Esophagus (tissue), 2 donors: ENCODE data around the gene DPP9. TPM values are rescaled to one million over a fixed set of nuclear protein-coding genes. Genes with fewer than 3 reads are reported as not detected.
A peak's percentile ranks its signal among the peaks of the same experiment; 100 is the strongest.

Experiments
- H3K27ac ChIP-seq, 2 donors: one replicate each; pipeline ENCODE4 v1.5.1; 2013; ENCODE audit warnings: low read depth in 2 of 2, mild to moderate bottlenecking in 2 of 2, inconsistent platforms in 1 of 2, low read length in 1 of 2, moderate library complexity in 1 of 2
- H3K27me3 ChIP-seq, 2 donors: one replicate each; pipeline ENCODE4 v1.6.1; 2013; ENCODE audit warnings: low read length in 2 of 2, control low read depth in 1 of 2, mild to moderate bottlenecking in 1 of 2; ENCODE audit not compliant: insufficient read depth in 2 of 2, control insufficient read depth in 1 of 2
- H3K36me3 ChIP-seq, 2 donors: one replicate each; pipeline ENCODE4 v1.6.1; 2013; ENCODE audit warnings: low read length in 1 of 2; ENCODE audit not compliant: control insufficient read depth in 2 of 2, insufficient read depth in 2 of 2
- H3K4me1 ChIP-seq, 2 donors: one replicate each; pipeline ENCODE4 v1.6.1; 2013; ENCODE audit warnings: low read length in 1 of 2; ENCODE audit not compliant: control insufficient read depth in 2 of 2, insufficient read depth in 2 of 2
- H3K4me3 ChIP-seq, 2 donors: one replicate each; pipeline ENCODE4 v1.5.1; 2013; ENCODE audit warnings: low read length in 2 of 2, mild to moderate bottlenecking in 2 of 2, low read depth in 1 of 2, moderate library complexity in 1 of 2
- H3K9me3 ChIP-seq, 2 donors: one replicate each; pipeline ENCODE4 v1.6.1; 2013; ENCODE audit warnings: mild to moderate bottlenecking in 2 of 2, low read depth in 1 of 2, low read length in 1 of 2, moderate library complexity in 1 of 2; ENCODE audit not compliant: control insufficient read depth in 2 of 2, insufficient read depth in 1 of 2
- WGBS, 2 donors: extraction: QIAGEN DNeasy Blood & Tissue Kit; methylation state at CpG; one replicate each; pipeline ENCODE4 v1.1.7; 2013; 5-methylcytosine and 5-hydroxymethylcytosine counted together
- polyA plus RNA-seq, 2 donors: library from polyadenylated mRNA; stranded (reverse); fragments of 200-250 nt; gene quantifications; one replicate each; pipeline ENCODE4 v1.2.3, GENCODE V29; 2013
- donor health status: healthy with polysubstance abuse.
- donor health status: Bipolar disorder and iron deficiency.

Gene DPP9
- polyA plus RNA-seq, 2 donors, result 24.3 to 29.2 TPM

DNA sequence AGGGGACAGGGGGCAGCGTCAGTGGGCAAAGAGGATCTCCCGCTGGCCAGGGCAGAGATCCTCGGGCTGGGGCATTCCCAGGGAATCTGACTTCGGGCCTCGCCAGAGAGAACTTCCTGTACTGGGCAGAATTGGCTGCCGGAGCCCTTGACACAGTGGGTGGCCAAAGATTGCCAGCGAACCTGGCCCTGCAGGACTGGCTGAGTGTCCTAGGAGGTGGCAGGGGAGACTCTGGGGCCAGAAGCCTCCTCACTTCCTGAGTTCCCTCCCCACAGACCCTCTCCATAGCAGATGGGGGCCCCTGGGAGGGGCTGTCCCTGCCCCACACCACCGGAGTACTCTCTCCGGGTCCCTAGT lies 19.3 kb downstream of the DPP9 start:
- no peak overlapping the region for H3K4me3 ChIP-seq
- no peaks in the 10 kb centered on the region for H3K27me3 ChIP-seq
- no peak overlapping the region for H3K27ac ChIP-seq
- 92 to 93% methylated on average over 9 of the region's 9 CpGs for WGBS, 2 donors
- peaks cover 24 to 49% of the 10 kb centered on the region in 2 donors for H3K36me3 ChIP-seq
- H3K9me3 ChIP-seq, result peaks cover 0 to 3% of the 10 kb centered on the region in 2 donors
- peaks cover 0 to 2% of the 10 kb centered on the region in 2 donors for H3K4me1 ChIP-seq

DNA sequence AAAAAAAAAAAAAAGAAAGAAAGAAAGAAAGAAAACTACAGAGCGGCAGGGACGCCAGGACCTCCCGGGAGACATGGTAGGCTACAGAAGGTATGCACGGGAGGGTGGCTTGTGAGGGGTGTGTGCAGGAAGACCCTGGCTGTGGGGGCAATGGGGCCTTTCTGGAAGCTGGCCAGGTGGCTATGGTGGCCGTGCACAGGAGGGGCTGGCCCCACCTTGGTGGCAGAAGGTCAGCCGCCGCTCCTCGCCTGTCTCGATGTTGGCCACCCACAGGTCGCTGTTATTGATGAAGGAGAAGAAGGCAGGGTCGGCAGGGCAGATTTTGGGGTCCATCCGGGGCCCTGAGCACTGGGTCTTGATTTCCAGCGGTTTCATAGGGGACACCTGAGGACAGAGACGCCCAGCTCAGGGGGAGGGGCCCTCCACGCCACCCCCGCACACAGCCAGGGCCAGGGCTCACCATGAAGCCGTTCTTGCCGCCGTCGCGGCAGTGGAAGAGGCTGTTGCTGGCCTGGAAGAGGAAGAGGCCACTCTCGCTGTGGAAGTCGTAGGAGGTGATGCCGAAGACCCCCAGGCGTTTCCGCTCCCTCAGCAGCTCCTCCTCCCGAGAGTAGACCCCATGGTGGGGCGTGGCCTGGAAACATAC lies 19.8 kb downstream of the DPP9 start:
- Histone ChIP-seq H3K9me3 (peaks cover 0 to 3% of the 10 kb centered on the region in 2 donors), H3K4me3 (no peak overlapping the region), H3K4me1 (peaks cover 0 to 2% of the 10 kb centered on the region in 2 donors), H3K27ac (no peak overlapping the region), H3K27me3 (no peaks in the 10 kb centered on the region), H3K36me3 (peaks cover 26 to 49% of the 10 kb centered on the region in 2 donors)
- 93 to 96% methylated on average over 28 of the region's 28 CpGs for WGBS, 2 donors

DNA sequence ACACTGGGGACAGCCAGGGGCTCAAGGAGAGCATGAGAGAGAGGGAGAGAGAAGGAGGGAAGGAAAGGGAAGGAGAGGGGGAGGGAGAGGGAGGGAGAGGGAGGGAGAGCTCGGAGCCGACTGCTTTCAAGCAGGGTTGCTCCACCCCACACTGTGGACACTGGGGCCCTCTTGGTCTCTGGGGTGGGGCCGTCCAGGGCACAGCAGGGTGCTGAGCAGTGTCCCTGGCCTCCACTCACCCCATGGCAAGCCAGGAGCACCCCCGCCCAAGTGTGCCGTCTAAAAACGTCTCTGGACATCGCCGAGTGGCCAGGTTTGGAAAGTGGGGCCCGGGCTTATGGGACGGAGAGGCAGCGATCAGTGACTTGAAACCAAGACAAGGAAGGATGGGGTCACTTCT lies 20.9 kb downstream of the DPP9 start:
- Histone ChIP-seq H3K36me3 (peaks cover 26 to 58% of the 10 kb centered on the region in 2 donors), H3K27me3 (no peaks in the 10 kb centered on the region), H3K27ac (no peak overlapping the region), H3K4me1 (peaks cover 0 to 2% of the 10 kb centered on the region in 2 donors), H3K4me3 (no peak overlapping the region), H3K9me3 (peaks cover 0 to 3% of the 10 kb centered on the region in 2 donors)
- 90 to 93% methylated on average over 11 of the region's 11 CpGs for WGBS, 2 donors

DNA sequence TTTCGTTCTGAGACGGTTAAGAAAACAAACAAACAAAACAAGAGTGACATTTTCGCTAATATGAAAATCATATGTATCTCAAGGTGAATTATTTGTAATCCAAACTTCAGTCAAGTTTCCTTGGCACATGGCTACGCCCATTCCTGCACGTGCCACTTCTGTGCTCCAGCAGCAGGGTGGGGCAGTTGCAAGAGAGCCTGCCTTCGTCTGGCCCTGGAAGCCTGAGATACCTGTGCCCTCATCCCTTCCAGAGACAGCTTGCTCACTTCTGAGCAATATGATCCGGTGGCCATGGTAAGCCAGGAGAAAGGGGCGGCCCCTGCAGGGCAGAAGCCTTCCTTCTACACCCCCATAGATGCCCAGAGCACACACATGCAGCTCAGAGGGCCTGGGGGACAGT lies 22.1 kb downstream of the DPP9 start:
- H3K4me1 ChIP-seq, result peaks cover 0 to 5% of the 10 kb centered on the region in 2 donors
- peaks cover 0 to 3% of the 10 kb centered on the region in 2 donors for H3K9me3 ChIP-seq
- no peak overlapping the region for H3K4me3 ChIP-seq
- H3K27ac ChIP-seq, result no peak overlapping the region
- H3K36me3 ChIP-seq, result peaks cover 28 to 60% of the 10 kb centered on the region in 2 donors
- H3K27me3 ChIP-seq, result no peaks in the 10 kb centered on the region
- 80 to 81% methylated on average over 8 of the region's 8 CpGs for WGBS, 2 donors

DNA sequence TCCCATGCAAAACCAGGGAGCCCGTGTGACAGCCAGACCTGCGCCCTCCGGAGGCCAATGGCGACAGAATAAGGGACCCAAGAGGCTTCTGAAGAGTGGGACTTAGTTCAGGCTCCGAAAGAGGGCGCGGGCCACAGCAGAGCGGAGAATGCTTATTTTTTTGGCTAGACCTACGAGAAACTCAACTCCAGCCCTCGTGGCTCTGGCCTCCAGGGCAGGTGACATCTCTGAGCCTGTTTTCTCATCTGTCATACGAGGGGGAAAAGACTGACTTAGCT lies 23.0 kb downstream of the DPP9 start:
- H3K27ac ChIP-seq, result no peak overlapping the region
- H3K9me3 ChIP-seq, result peaks cover 0 to 3% of the 10 kb centered on the region in 2 donors
- peaks cover 0 to 5% of the 10 kb centered on the region in 2 donors for H3K4me1 ChIP-seq
- no peaks in the 10 kb centered on the region for H3K27me3 ChIP-seq
- H3K4me3 ChIP-seq, result no peak overlapping the region
- 87% methylated on average over 11 of the region's 11 CpGs for WGBS, 2 donors
- H3K36me3 ChIP-seq, result peaks cover 28 to 59% of the 10 kb centered on the region in 2 donors

DNA sequence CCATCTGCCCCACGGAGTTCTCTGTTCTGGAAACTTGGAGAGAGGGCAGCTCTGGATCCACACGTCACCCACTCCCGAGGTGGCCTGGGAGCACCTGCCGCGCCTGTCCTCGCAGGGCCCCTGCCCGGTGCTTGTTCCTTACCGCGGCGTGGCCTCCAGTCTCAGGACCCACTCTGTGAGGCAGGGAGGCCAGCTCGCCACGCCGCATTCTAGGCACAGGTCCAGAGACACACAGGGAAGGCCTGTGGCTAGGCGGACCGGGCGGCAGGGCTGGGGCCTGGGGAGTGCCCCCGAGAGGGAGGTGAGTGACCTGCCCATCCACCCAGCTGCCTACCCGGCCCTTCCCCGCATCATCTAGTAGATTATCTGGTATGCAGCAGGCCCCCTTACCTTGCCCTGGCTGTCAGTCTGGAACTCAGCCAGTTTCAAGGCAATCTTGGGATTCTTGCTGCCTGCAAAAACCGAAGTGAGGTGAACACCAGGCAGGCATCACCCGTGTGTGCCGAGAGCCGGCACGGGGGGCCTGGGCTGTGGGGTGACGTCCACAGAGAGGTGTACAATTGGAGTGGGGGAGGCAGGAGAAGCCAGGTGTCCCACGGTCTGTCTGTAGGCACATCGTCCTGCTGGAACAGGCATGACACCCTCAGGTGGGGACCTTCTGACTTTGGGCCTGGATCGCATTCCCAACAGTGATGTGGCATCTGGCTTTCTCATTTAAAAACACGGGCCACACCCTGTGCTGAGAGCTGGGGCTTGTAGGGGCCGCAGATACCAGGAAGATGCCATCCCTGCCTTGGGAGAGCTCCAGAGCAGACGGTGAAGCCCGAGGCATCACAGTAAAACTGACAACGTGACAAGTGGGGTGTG lies 23.6 kb downstream of the DPP9 start:
- no peaks in the 10 kb centered on the region for H3K27me3 ChIP-seq
- H3K27ac ChIP-seq, result no peak overlapping the region
- H3K4me1 ChIP-seq, result peaks cover 0 to 8% of the 10 kb centered on the region in 2 donors
- peaks cover 0 to 3% of the 10 kb centered on the region in 2 donors for H3K9me3 ChIP-seq
- WGBS, 2 donors, result 88 to 90% methylated on average over 33 of the region's 33 CpGs
- peaks cover 28 to 62% of the 10 kb centered on the region in 2 donors for H3K36me3 ChIP-seq
- no peak overlapping the region for H3K4me3 ChIP-seq

DNA sequence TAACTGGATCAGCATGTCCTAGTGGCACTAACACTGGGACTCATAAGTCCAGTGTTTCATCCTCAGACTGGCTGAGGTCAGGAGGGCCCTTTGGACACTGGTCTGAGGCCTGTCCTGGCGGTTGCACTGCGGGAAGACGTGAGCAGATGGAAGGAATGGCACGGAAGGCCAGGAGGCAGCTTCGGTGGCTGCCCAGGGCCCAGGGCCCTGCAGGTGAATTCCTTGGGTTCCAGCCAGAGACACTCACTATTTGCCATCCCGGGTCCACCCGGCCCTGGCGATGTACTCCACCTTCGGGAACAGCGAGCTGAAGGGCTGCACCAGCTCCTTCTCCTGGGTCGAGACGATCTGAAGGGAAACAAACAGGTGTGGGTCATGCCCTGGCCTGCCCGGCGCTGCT lies 26.3 kb downstream of the DPP9 start:
- 83% methylated on average over 14 of the region's 14 CpGs for WGBS, 2 donors

DNA sequence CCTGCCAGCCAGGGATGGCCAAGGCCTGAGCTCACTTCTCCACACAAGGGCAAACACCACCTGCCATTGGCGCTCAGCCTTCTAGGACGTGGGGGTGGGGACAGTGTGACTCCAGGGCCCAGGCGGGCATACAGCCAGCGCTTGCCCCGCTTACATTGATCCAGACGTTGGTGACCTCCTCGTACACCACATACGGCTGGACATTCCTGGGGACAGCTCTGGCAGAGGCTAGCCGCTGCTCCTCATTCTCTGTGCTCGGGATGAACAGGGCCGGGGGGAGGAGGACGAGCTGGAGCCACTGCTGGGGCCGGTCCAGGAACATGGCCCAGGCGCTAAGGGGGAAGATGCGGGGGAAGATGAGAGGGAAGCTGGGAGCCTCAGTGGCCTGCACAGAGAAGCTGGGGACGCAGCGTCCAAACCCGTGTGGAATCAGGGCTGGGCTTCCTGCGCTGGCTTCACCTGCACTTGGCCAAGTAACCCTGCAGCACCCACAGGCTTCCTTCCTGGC lies 28.4 kb downstream of the DPP9 start:
- WGBS, 2 donors, result 86 to 87% methylated on average over 19 of the region's 19 CpGs
- no peaks in the 10 kb centered on the region for H3K9me3 ChIP-seq
- H3K4me3 ChIP-seq, result no peak overlapping the region
- H3K36me3 ChIP-seq, result peaks cover 27 to 68% of the 10 kb centered on the region in 2 donors
- no peaks in the 10 kb centered on the region for H3K27me3 ChIP-seq
- peaks cover 0 to 19% of the 10 kb centered on the region in 2 donors for H3K4me1 ChIP-seq
- peak overlapping the region; percentile 85 to 86 for H3K27ac ChIP-seq

More for the DNA sequence above, 26.3 kb downstream of the DPP9 start:
- H3K27me3 ChIP-seq, result no peaks in the 10 kb centered on the region
- no peak overlapping the region for H3K4me3 ChIP-seq
- peaks cover 0 to 22% of the 10 kb centered on the region in 2 donors for H3K4me1 ChIP-seq
- H3K9me3 ChIP-seq, result no peaks in the 10 kb centered on the region
- H3K36me3 ChIP-seq, result peaks cover 31 to 73% of the 10 kb centered on the region in 2 donors
- H3K27ac ChIP-seq, result no peak overlapping the region

DNA sequence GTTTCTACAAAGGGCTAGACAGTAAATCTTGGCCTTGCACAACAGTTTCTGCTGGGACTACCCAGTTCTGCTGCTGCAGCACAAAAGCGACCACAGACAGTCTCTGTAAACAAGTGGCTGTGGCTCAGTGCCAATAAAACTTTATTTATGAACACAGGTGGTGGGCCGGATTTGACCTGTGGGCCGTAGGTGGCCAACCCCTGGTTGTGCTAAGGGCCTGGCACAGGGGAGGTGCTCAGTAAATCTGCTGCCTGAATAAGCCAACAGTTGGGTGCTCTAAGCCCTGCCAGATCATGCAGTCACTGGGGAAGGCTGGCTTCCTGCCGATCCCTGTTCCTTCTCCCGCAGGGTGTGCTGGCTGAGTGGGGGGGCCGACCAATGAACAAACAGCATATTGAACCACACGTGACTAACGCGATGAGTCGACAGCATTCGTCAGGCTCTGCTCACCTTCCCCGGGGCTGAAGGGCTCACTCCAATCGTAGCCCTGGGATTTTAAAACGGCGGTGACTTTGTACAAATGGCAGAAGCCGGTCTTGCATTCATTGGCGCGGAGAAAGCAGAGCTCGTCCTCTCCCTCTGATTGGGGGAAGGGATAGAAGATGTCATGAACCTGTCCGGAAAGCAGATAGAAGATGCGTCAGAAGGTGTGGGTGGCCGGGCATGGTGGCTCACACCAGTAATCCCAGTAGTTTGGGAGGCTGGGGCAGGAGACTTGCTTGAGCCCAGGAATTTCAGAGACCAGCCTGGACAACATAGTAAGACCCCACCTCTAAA lies 29.2 kb downstream of the DPP9 start:
- WGBS, 2 donors, result 55 to 76% methylated on average over 22 of the region's 22 CpGs
- Histone ChIP-seq H3K4me1 (peaks cover 0 to 19% of the 10 kb centered on the region in 2 donors), H3K36me3 (peaks cover 20 to 68% of the 10 kb centered on the region in 2 donors), H3K27ac (peak overlapping the region; percentile 85 to 86), H3K9me3 (no peaks in the 10 kb centered on the region), H3K27me3 (no peaks in the 10 kb centered on the region), H3K4me3 (no peak overlapping the region)
